OCI-LY1 (cell line): Measurements from ENCODE around the gene COL5A2.

Experiments used
- H2AFZ ChIP-seq: fragments of 200-600 bp; sonication (generic), shearing (Covaris generic); 2 replicates; pipeline ENCODE4 v1.6.0; 2014; ENCODE audit warnings: antibody characterized with exemption, mild to moderate bottlenecking, low read length
- H3F3A ChIP-seq: fragments of 200-600 bp; sonication (generic), shearing (Covaris generic); 2 replicates; pipeline ENCODE4 v1.6.0; 2014; ENCODE audit warnings: mild to moderate bottlenecking, antibody characterized with exemption, low read length, moderate library complexity; ENCODE audit not compliant: insufficient read depth
- H3K27ac ChIP-seq: fragments of 200-600 bp; sonication (generic); 2 replicates; pipeline ENCODE4 v1.5.1; 2014; ENCODE audit warnings: low read length, mixed run types, mild to moderate bottlenecking, low read depth; ENCODE audit not compliant: poor library complexity, severe bottlenecking
- H3K27me3 ChIP-seq: fragments of 200-600 bp; sonication (generic); 2 replicates; pipeline ENCODE4 v1.6.0; 2014; ENCODE audit warnings: antibody characterized with exemption, mild to moderate bottlenecking, low read length, moderate library complexity; ENCODE audit not compliant: insufficient read depth
- H3K36me3 ChIP-seq: fragments of 200-600 bp; sonication (generic); 2 replicates; pipeline ENCODE4 v1.6.1; 2014; ENCODE audit warnings: mild to moderate bottlenecking, antibody characterized with exemption, low read length, moderate library complexity, mixed read lengths; ENCODE audit not compliant: insufficient read depth
- H3K4me1 ChIP-seq: fragments of 200-600 bp; sonication (generic); 2 replicates; pipeline ENCODE4 v1.5.1; 2014; ENCODE audit warnings: mild to moderate bottlenecking, low read length, moderate library complexity; ENCODE audit not compliant: insufficient read depth, severe bottlenecking
- H3K4me2 ChIP-seq: fragments of 200-600 bp; sonication (generic), shearing (Covaris generic); 2 replicates; pipeline ENCODE4 v1.6.1; 2014; ENCODE audit warnings: low read length
- H3K4me3 ChIP-seq: fragments of 200-600 bp; sonication (generic); 2 replicates; pipeline ENCODE4 v1.5.1; 2014; ENCODE audit warnings: low read length, low read depth, mild to moderate bottlenecking, mixed read lengths; ENCODE audit not compliant: poor library complexity, severe bottlenecking
- H3K79me2 ChIP-seq: fragments of 200-600 bp; shearing (Covaris generic); 2 replicates; pipeline ENCODE4 v1.6.1; 2016; ENCODE audit warnings: mixed run types, low read length, mixed read lengths; ENCODE audit not compliant: insufficient read depth
- H3K9ac ChIP-seq: fragments of 200-600 bp; sonication (generic), shearing (Covaris generic); 2 replicates; pipeline ENCODE4 v1.6.1; 2014; ENCODE audit warnings: mild to moderate bottlenecking, low read length, mixed read lengths
- H3K9me2 ChIP-seq: fragments of 200-600 bp; sonication (generic), shearing (Covaris generic); 2 replicates; pipeline ENCODE4 v1.6.1; 2014; ENCODE audit warnings: low read depth, mild to moderate bottlenecking, low read length, mixed read lengths
- H3K9me3 ChIP-seq: fragments of 200-600 bp; shearing (Covaris generic); 2 replicates; pipeline ENCODE4 v1.6.1; 2014; ENCODE audit warnings: low read length, mixed read lengths
- H4K20me1 ChIP-seq: fragments of 200-600 bp; sonication (generic), shearing (Covaris generic); 2 replicates; pipeline ENCODE4 v1.6.0; 2016; ENCODE audit warnings: mild to moderate bottlenecking, low read length; ENCODE audit not compliant: insufficient read depth
- EZH2 ChIP-seq: fragments of 200-600 bp; sonication (generic), shearing (Covaris generic); IDR thresholded peaks from 2 replicates; pipeline ENCODE4 v1.8.0; 2017; ENCODE audit warnings: borderline replicate concordance, mixed run types, mild to moderate bottlenecking, antibody characterized with exemption, low read length, moderate library complexity, mixed read lengths
- TF ChIP-seq, protein P1 (sequence below): fragments of 200-600 bp; sonication (generic), shearing (Covaris generic); IDR thresholded peaks from 2 replicates; pipeline ENCODE4 v1.5.1; 2017; ENCODE audit warnings: mild to moderate bottlenecking, antibody characterized with exemption, low read length, moderate library complexity, mixed read lengths

COL5A2 gene

DNA sequence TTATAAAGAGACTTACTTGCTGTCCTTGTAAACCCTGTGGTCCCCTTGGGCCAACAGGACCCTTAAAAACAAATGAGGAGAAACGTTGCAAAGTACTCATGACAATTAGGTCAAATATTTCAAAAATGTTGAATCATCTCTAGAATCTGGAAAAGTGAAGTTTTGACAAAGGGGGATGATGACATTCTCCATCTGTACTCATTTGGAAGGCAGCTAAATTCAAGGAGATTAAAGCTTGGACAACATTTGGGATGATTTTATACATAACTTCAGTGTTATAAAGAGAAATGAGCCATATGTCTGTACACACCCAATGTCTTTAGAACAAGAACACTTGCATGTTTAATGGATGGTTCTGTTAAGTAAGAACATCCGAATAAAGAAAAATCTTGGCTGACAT lies 92.9 kb downstream of the COL5A2 start:
- no peaks in the 10 kb centered on the region for H3K9me2 ChIP-seq
- H3K9ac ChIP-seq = no peak overlapping the region
- no peak overlapping the region for H3K4me2 ChIP-seq
- no peaks in the 10 kb centered on the region for H3K27me3 ChIP-seq
- H3K4me3 ChIP-seq = no peak overlapping the region
- H3K36me3 ChIP-seq = no peaks in the 10 kb centered on the region
- H3K4me1 ChIP-seq = no peaks in the 10 kb centered on the region
- H3F3A ChIP-seq = no peaks in the 10 kb centered on the region
- no peak overlapping the region for H3K27ac ChIP-seq
- H4K20me1 ChIP-seq = no peaks in the 10 kb centered on the region
- no peaks in the 10 kb centered on the region for H3K9me3 ChIP-seq
- H3K79me2 ChIP-seq = no peaks in the 10 kb centered on the region
- TF ChIP-seq EZH2 = no peak
- TF ChIP-seq, protein P1, sequence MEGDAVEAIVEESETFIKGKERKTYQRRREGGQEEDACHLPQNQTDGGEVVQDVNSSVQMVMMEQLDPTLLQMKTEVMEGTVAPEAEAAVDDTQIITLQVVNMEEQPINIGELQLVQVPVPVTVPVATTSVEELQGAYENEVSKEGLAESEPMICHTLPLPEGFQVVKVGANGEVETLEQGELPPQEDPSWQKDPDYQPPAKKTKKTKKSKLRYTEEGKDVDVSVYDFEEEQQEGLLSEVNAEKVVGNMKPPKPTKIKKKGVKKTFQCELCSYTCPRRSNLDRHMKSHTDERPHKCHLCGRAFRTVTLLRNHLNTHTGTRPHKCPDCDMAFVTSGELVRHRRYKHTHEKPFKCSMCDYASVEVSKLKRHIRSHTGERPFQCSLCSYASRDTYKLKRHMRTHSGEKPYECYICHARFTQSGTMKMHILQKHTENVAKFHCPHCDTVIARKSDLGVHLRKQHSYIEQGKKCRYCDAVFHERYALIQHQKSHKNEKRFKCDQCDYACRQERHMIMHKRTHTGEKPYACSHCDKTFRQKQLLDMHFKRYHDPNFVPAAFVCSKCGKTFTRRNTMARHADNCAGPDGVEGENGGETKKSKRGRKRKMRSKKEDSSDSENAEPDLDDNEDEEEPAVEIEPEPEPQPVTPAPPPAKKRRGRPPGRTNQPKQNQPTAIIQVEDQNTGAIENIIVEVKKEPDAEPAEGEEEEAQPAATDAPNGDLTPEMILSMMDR = no peak
- no peak overlapping the region for H2AFZ ChIP-seq

DNA sequence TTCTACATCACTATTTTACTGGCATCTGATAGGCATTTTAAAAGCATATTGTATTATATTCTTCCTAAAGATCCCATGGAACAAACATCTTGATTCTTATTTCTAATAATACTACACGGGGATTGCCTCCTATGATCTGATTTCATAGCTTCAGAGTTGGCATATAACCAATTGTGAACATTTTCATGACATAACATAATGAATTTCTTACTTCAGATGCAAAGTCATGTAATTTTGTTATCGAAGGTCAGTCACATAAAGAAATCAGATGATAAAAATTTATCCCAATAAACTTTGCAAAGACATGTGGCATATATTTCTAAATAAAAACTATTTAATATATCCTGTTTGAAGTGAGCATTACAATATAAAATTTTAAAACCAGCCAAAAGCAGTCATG lies 93.3 kb downstream of the COL5A2 start:
- no peak for TF ChIP-seq EZH2
- TF ChIP-seq, protein P1 = no peak
- no peaks in the 10 kb centered on the region for H3K4me1 ChIP-seq
- no peaks in the 10 kb centered on the region for H3K27me3 ChIP-seq
- H3K9me2 ChIP-seq = no peaks in the 10 kb centered on the region
- H3K27ac ChIP-seq = no peak overlapping the region
- H3K36me3 ChIP-seq = no peaks in the 10 kb centered on the region
- H2AFZ ChIP-seq = no peak overlapping the region
- no peaks in the 10 kb centered on the region for H3K9me3 ChIP-seq
- H4K20me1 ChIP-seq = no peaks in the 10 kb centered on the region
- no peaks in the 10 kb centered on the region for H3K79me2 ChIP-seq
- no peak overlapping the region for H3K4me2 ChIP-seq
- H3K9ac ChIP-seq = no peak overlapping the region
- no peaks in the 10 kb centered on the region for H3F3A ChIP-seq
- no peak overlapping the region for H3K4me3 ChIP-seq

DNA sequence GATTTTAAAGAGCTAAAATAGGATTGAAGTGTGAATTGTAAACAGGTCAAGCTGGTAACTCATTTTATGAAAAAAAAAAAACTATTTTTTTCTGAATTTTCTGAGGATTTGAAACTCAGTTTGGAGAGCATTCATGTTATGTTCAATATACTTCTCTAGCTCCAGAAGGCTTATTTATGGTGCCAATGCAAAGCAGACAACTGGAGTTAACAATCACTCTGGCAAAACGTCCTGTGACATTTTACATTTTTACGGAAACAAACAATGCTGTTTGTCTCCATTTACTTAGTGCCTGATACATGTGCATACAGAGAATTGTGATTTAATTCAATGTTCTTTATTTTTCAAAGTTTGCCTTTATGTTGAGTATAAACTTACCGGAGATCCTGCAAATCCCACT lies 96.0 kb downstream of the COL5A2 start:
- Histone ChIP-seq H3K9me3 (no peaks in the 10 kb centered on the region), H3K4me1 (no peaks in the 10 kb centered on the region), H3K36me3 (no peaks in the 10 kb centered on the region), H3K9ac (no peak overlapping the region), H3K9me2 (no peaks in the 10 kb centered on the region), H3F3A (no peaks in the 10 kb centered on the region), H2AFZ (no peak overlapping the region), H3K27me3 (no peaks in the 10 kb centered on the region), H3K4me2 (no peak overlapping the region), H3K4me3 (no peak overlapping the region), H3K27ac (no peak overlapping the region), H3K79me2 (no peaks in the 10 kb centered on the region), H4K20me1 (no peaks in the 10 kb centered on the region)
- TF ChIP-seq EZH2 = no peak
- TF ChIP-seq, protein P1 = no peak
